Activated T-helper 1 cell treated with Interleukin-2 at 50 U/mL for 16 hours (primary cell): ENCODE results near the gene BNC2.

Experiments used
- DNase-seq: peaks from one replicate; pipeline ENCODE4 v3.0.0-alpha.2; 2020; ENCODE audit warnings: low read depth

The BNC2 gene

GRCh38 chr9:16817514-16817913, 53.0 kb downstream of the BNC2 start:
- no peak for DNase-seq

GRCh38 chr9:16817002-16817401, 53.5 kb downstream of the BNC2 start:
- no peak for DNase-seq

GRCh38 chr9:16816011-16816410, 54.5 kb downstream of the BNC2 start:
- no peak for DNase-seq

GRCh38 chr9:16815079-16815478, 55.4 kb downstream of the BNC2 start:
- no peak for DNase-seq

- DNase-seq, result no peak
Observed at GRCh38 chr9:16813838-16814237, 56.6 kb downstream of the BNC2 start.

- no peak for DNase-seq
Observed at GRCh38 chr9:16811987-16812685, 58.3 kb downstream of the BNC2 start.

GRCh38 chr9:16809912-16810610, 60.4 kb downstream of the BNC2 start:
- no peak for DNase-seq

- DNase-seq, result no peak
Observed at GRCh38 chr9:16806674-16807073, 63.8 kb downstream of the BNC2 start.

- no peak for DNase-seq
Observed at GRCh38 chr9:16803648-16804047, 66.8 kb downstream of the BNC2 start.

- no peak for DNase-seq
Observed at GRCh38 chr9:16801871-16802466, 68.5 kb downstream of the BNC2 start.

GRCh38 chr9:16796304-16796825, 74.1 kb downstream of the BNC2 start:
- no peak for DNase-seq

- no peak for DNase-seq
Observed at GRCh38 chr9:16794871-16795639, 75.4 kb downstream of the BNC2 start.

- no peak for DNase-seq
Observed at GRCh38 chr9:16794103-16794502, 76.4 kb downstream of the BNC2 start.

GRCh38 chr9:16787724-16788123, 82.7 kb downstream of the BNC2 start:
- no peak for DNase-seq

- no peak for DNase-seq
Observed at GRCh38 chr9:16784002-16784401, 86.5 kb downstream of the BNC2 start.

- DNase-seq, result no peak
Observed at GRCh38 chr9:16782490-16782889, 88.0 kb downstream of the BNC2 start.

GRCh38 chr9:16775330-16775729, 95.1 kb downstream of the BNC2 start:
- no peak for DNase-seq

GRCh38 chr9:16773617-16774016, 96.9 kb downstream of the BNC2 start:
- DNase-seq, result no peak

GRCh38 chr9:16773116-16773515, 97.4 kb downstream of the BNC2 start:
- no peak for DNase-seq

- DNase-seq, result no peak
Observed at GRCh38 chr9:16771356-16771755, 99.1 kb downstream of the BNC2 start.

- no peak for DNase-seq
Observed at GRCh38 chr9:16769291-16769690, 101.2 kb downstream of the BNC2 start.

- no peak for DNase-seq
Observed at GRCh38 chr9:16768816-16769215, 101.7 kb downstream of the BNC2 start.
